Astrocyte (in vitro differentiated cells and primary cell): ENCODE measurements around the gene ASF1B. TPM values are rescaled to one million over a fixed set of nuclear protein-coding genes. Genes with fewer than 3 reads are reported as not detected.

ENCODE experiments used
- DNase-seq: peaks from one replicate; pipeline ENCODE4 v3.0.0-alpha.2; 2010; ENCODE audit warnings: low read depth
- FAIRE-seq: peaks from 2 replicates; lab custom pipeline; 2011; peaks lifted over from hg19 to GRCh38; lab: Jason Lieb, UNC
- H2AFZ ChIP-seq: 2 replicates; pipeline ENCODE4 v1.6.0; 2012; ENCODE audit warnings: low read depth, low read length, inconsistent platforms
- H3K27ac ChIP-seq: 2 replicates; pipeline ENCODE4 v1.5.1; 2011; ENCODE audit warnings: low read depth, low read length, inconsistent platforms
- H3K27me3 ChIP-seq: 2 replicates; pipeline ENCODE4 v1.6.0; 2011; ENCODE audit warnings: low read length, inconsistent platforms; ENCODE audit not compliant: insufficient read depth
- H3K36me3 ChIP-seq: 2 replicates; pipeline ENCODE4 v1.5.1; 2011; ENCODE audit warnings: low read length, inconsistent platforms; ENCODE audit not compliant: insufficient read depth
- H3K4me1 ChIP-seq: 2 replicates; pipeline ENCODE4 v1.5.1; 2011; ENCODE audit warnings: low read length, inconsistent platforms; ENCODE audit not compliant: insufficient read depth
- H3K4me2 ChIP-seq: 2 replicates; pipeline ENCODE4 v1.6.0; 2012; ENCODE audit warnings: low read length, inconsistent platforms
- H3K4me3 ChIP-seq: 2 replicates; pipeline ENCODE4 v1.5.1; 2011; ENCODE audit warnings: low read depth, mild to moderate bottlenecking, low read length, inconsistent platforms; ENCODE audit not compliant: insufficient read depth
- H3K79me2 ChIP-seq: 2 replicates; pipeline ENCODE4 v1.6.0; 2012; ENCODE audit warnings: mild to moderate bottlenecking, low read length, inconsistent platforms; ENCODE audit not compliant: insufficient read depth
- H3K9ac ChIP-seq: 2 replicates; pipeline ENCODE4 v1.6.0; 2012; ENCODE audit warnings: mild to moderate bottlenecking, low read length, inconsistent platforms
- H3K9me3 ChIP-seq: 2 replicates; pipeline ENCODE4 v1.5.1; 2012; ENCODE audit warnings: low read depth, mild to moderate bottlenecking, low read length, inconsistent platforms; ENCODE audit not compliant: insufficient read depth
- H4K20me1 ChIP-seq: 2 replicates; pipeline ENCODE4 v1.6.0; 2012; ENCODE audit warnings: low read length, inconsistent platforms; ENCODE audit not compliant: insufficient read depth
- H3K27ac Mint-ChIP-seq: one replicate; pipeline ENCODE4 v1.8.0; 2021; ENCODE audit warnings: mild to moderate bottlenecking, mixed read lengths; ENCODE audit not compliant: unreplicated experiment
- H3K27me3 Mint-ChIP-seq: one replicate; pipeline ENCODE4 v1.8.0; 2021; ENCODE audit warnings: low read depth, mixed read lengths; ENCODE audit not compliant: unreplicated experiment
- H3K36me3 Mint-ChIP-seq: one replicate; pipeline ENCODE4 v1.8.0; 2021; ENCODE audit warnings: low read depth, mixed read lengths; ENCODE audit not compliant: unreplicated experiment
- H3K4me1 Mint-ChIP-seq: one replicate; pipeline ENCODE4 v1.8.0; 2021; ENCODE audit warnings: low read depth, mixed read lengths; ENCODE audit not compliant: unreplicated experiment
- H3K4me3 Mint-ChIP-seq: one replicate; pipeline ENCODE4 v1.8.0; 2021; ENCODE audit warnings: mild to moderate bottlenecking, moderate library complexity, mixed read lengths; ENCODE audit not compliant: unreplicated experiment
- H3K9me3 Mint-ChIP-seq: one replicate; pipeline ENCODE4 v1.8.0; 2021; ENCODE audit warnings: mild to moderate bottlenecking, mixed read lengths; ENCODE audit not compliant: unreplicated experiment
- CTCF ChIP-seq: IDR thresholded peaks from 2 replicates; pipeline ENCODE4 v1.5.1; 2011; ENCODE audit warnings: low read depth, mild to moderate bottlenecking, inconsistent platforms, low read length, moderate library complexity; ENCODE audit not compliant: insufficient read depth
- EZH2 ChIP-seq: IDR thresholded peaks from 2 replicates; pipeline ENCODE4 v1.6.1; 2012; ENCODE audit warnings: mild to moderate bottlenecking, low read length, inconsistent platforms; ENCODE audit not compliant: insufficient read depth
- total RNA-seq: library from RNA; stranded (reverse); gene quantifications from 2 replicates; pipeline ENCODE4 v1.2.1, GENCODE V29; 2021

Gene ASF1B
- total RNA-seq, 1 donor from 2014 or later: 1.9 TPM

DNA sequence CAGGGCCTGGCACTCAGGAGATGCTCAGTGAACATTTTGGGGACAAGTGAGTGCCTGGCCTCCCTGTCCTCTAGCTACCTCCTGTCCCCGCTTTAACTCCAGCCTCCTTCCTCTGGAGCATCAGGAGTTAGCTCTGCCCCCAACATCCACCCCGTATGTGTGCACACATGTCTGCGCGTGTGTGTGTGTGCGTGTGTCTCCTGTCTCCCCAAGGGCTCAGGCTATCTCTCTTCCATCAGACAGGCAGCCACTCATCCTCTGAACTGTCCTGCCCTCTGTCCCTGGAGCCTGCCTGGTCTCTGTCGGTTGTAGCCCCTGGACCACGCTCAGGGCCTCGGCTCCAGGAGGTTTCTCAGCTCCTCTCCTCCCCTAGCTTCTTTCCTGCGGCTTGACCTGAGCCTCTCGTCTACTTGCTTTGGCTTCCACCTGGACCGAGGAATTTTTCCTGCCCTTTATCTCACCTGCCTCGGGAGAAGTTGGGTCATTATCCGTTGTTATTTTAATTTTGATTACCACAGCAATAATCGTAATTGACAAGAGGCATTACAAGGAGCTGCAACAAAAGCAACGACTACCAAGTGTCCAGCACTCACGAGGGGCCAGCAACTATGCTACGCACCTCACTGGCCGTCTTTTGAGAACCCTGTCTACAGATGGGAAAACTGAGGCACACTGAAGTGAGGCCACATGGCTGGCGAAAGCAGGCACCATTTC lies 32.0 kb upstream of the ASF1B start:
- no peaks in the 10 kb centered on the region for H3K9me3 ChIP-seq
- no peaks in the 10 kb centered on the region for H3K79me2 ChIP-seq
- no peaks in the 10 kb centered on the region for H3K36me3 ChIP-seq
- peaks cover 3% of the 10 kb centered on the region for H3K4me1 Mint-ChIP-seq
- H3K27ac ChIP-seq: no peak overlapping the region
- DNase-seq (no peak), FAIRE-seq (no peak)
- H3K4me3 Mint-ChIP-seq: no peak overlapping the region
- H3K4me2 ChIP-seq: no peak overlapping the region
- no peak for TF ChIP-seq CTCF
- TF ChIP-seq EZH2: no peak
- peaks cover 22% of the 10 kb centered on the region for H3K36me3 Mint-ChIP-seq
- H3K4me3 ChIP-seq: no peak overlapping the region
- no peaks in the 10 kb centered on the region for H3K27me3 ChIP-seq
- no peak overlapping the region for H2AFZ ChIP-seq
- no peaks in the 10 kb centered on the region for H3K9me3 Mint-ChIP-seq
- no peaks in the 10 kb centered on the region for H4K20me1 ChIP-seq
- H3K9ac ChIP-seq: no peak overlapping the region
- H3K27me3 Mint-ChIP-seq: no peaks in the 10 kb centered on the region
- no peak overlapping the region for H3K27ac Mint-ChIP-seq
- no peaks in the 10 kb centered on the region for H3K4me1 ChIP-seq

- H3K4me1 Mint-ChIP-seq: peaks cover 3% of the 10 kb centered on the region
- TF ChIP-seq CTCF (no peak), EZH2 (no peak)
- H3K27me3 Mint-ChIP-seq: no peaks in the 10 kb centered on the region
- Histone ChIP-seq H3K36me3 (no peaks in the 10 kb centered on the region), H3K4me3 (no peak overlapping the region), H3K4me1 (no peaks in the 10 kb centered on the region), H2AFZ (no peak overlapping the region), H3K9me3 (no peaks in the 10 kb centered on the region), H3K27ac (no peak overlapping the region), H3K4me2 (no peak overlapping the region), H3K9ac (no peak overlapping the region), H3K27me3 (no peaks in the 10 kb centered on the region), H3K79me2 (no peaks in the 10 kb centered on the region), H4K20me1 (no peaks in the 10 kb centered on the region)
- H3K4me3 Mint-ChIP-seq: no peak overlapping the region
- H3K36me3 Mint-ChIP-seq: peaks cover 25% of the 10 kb centered on the region
- DNase-seq (no peak), FAIRE-seq (no peak)
- no peak overlapping the region for H3K27ac Mint-ChIP-seq
- H3K9me3 Mint-ChIP-seq: no peaks in the 10 kb centered on the region
Observed at GRCh38 chr19:14167576-14168138, 31.3 kb upstream of the ASF1B start.
